B cell (primary cell): ENCODE measurements around the gene DYNLL1.

Experiments
- EZH2 ChIP-seq: IDR thresholded peaks from 2 replicates; pipeline ENCODE4 v1.6.1; 2012; ENCODE audit warnings: borderline replicate concordance, low read depth, mild to moderate bottlenecking, moderate library complexity, low read length; ENCODE audit not compliant: insufficient read depth, poor library complexity, severe bottlenecking
- TF ChIP-seq, protein P1 (sequence below): fragments of 200-600 bp; IDR thresholded peaks from one replicate; pipeline ENCODE4 v1.8.0; 2022; ENCODE audit warnings: antibody characterized with exemption, mild to moderate bottlenecking

DNA sequence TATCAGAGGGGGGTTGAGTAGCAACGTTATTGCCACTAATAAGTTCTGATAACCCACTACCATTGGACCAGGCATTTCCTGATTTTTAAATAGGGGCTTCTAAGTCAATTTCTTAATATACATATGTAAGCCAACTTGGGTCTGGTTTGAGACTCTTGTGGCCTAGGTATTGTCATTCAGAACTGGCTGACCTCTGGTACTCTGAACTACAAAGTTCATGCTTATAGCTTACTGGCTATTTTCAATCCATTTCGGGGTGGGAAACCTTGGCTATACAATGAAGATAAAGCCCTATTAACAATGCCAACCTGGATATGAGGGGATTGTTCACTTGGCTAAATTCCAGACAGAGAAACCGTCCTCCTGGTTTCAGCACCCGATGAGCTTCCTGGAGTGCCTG lies 8.7 kb downstream of the DYNLL1 start:
- no peak for TF ChIP-seq EZH2
- TF ChIP-seq, protein P1, sequence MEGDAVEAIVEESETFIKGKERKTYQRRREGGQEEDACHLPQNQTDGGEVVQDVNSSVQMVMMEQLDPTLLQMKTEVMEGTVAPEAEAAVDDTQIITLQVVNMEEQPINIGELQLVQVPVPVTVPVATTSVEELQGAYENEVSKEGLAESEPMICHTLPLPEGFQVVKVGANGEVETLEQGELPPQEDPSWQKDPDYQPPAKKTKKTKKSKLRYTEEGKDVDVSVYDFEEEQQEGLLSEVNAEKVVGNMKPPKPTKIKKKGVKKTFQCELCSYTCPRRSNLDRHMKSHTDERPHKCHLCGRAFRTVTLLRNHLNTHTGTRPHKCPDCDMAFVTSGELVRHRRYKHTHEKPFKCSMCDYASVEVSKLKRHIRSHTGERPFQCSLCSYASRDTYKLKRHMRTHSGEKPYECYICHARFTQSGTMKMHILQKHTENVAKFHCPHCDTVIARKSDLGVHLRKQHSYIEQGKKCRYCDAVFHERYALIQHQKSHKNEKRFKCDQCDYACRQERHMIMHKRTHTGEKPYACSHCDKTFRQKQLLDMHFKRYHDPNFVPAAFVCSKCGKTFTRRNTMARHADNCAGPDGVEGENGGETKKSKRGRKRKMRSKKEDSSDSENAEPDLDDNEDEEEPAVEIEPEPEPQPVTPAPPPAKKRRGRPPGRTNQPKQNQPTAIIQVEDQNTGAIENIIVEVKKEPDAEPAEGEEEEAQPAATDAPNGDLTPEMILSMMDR, result no peak
